Hypothalamus (tissue), 51 donors: ENCODE data around the gene PNMA6E.

Experiments
- DNase-seq, 51 donors: peaks; one replicate each; lab custom pipeline; 2025; lab: John Stamatoyannopoulos, UW

PNMA6E gene

DNA sequence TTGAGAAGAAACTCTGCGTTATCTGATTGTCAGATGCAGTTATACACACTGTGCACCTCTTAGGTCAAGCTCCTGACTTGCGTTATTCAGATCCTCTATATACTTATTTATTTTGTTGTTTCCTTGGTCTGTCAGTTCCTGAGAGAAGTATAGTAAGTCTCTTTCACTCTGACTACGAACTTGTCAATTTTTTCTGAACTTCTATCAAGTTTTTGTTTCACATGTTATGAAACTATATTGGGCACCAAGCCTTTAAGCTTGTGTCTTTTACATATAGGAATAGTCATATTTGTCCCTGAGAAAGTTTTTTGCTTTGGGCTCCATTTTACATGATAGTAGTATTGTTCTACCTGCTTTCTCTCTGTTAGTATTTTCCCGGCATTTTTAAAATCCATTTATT lies 35.5 kb downstream of the PNMA6E start:
- no peak for DNase-seq

- DNase-seq = no peak
Measured at GRCh38 chrX:153361781-153362397, 39.3 kb downstream of the PNMA6E start.

- DNase-seq = no peak
Measured at GRCh38 chrX:153357877-153358276, 43.3 kb downstream of the PNMA6E start.

DNA sequence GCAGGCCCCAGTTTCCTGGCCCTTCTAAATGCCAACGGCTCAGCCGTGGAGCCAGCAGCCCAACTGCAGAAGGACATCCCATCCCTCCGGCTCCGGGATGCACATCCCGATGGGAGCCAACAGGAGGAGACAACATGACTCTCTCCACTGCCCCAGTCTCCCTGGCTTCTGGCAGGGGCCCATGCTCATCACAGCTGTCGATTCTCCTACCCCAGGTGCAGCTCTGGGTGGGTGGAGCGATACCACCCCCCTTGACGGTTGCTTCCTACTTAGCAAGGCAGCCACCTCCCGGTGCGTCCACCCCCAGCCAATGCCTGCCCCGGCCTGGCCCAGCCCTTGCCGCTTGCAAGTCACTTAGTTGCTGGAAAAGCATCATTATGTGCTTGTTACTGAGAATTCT lies 47.7 kb downstream of the PNMA6E start:
- no peak for DNase-seq

GRCh38 chrX:153352858-153353257 lies 48.3 kb downstream of the PNMA6E start:
- DNase-seq = no peak

DNA sequence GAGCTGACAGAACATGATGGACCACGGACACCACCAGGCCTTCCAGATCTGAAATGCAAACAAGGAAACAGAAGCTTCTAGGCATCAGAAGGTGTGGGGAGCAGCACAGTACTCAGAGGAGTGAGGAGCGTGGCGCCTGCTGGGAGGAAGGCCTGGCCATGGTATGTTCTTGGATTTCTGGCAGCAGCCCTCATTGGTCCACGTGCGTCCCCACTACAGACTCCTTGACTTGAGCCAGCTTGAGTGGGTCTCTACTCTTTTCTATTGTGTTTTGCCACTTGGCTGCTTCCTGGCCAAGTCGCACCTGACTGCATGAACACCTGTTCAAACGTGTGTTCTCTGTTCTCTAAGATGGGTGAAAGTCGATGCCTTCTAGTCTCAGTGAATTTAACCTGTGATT lies 49.2 kb downstream of the PNMA6E start:
- no peak for DNase-seq

- no peak for DNase-seq
Measured at GRCh38 chrX:153349952-153350351, 51.2 kb downstream of the PNMA6E start.

GRCh38 chrX:153348421-153348820 lies 52.7 kb downstream of the PNMA6E start:
- DNase-seq = no peak

DNA sequence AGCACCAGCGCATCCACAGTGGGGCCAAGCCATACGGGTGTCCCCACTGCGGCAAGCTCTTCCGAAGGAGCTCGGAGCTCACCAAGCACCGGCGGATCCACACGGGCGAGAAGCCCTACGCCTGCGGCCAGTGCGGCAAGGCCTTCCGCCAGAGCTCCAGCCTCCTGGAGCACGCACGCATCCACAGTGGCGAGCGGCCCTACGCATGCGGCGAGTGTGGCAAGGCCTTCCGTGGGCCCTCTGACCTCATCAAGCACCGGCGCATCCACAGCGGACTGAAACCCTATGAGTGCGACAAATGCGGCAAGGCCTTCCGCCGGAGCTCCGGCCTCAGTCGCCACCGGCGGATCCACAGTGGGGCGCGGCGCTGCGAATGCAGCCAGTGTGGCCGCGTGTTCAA lies 53.6 kb downstream of the PNMA6E start:
- DNase-seq = no peak
